Measurements from ENCODE around the gene DGKD. TPM values are rescaled to one million over a fixed set of nuclear protein-coding genes. Genes with fewer than 3 reads are reported as not detected.

Gene DGKD
- total and polyA plus RNA-seq, 2 donors (not counting 1 experiment from before 2014, with no cell fraction given) = 224 to 396 TPM

DNA sequence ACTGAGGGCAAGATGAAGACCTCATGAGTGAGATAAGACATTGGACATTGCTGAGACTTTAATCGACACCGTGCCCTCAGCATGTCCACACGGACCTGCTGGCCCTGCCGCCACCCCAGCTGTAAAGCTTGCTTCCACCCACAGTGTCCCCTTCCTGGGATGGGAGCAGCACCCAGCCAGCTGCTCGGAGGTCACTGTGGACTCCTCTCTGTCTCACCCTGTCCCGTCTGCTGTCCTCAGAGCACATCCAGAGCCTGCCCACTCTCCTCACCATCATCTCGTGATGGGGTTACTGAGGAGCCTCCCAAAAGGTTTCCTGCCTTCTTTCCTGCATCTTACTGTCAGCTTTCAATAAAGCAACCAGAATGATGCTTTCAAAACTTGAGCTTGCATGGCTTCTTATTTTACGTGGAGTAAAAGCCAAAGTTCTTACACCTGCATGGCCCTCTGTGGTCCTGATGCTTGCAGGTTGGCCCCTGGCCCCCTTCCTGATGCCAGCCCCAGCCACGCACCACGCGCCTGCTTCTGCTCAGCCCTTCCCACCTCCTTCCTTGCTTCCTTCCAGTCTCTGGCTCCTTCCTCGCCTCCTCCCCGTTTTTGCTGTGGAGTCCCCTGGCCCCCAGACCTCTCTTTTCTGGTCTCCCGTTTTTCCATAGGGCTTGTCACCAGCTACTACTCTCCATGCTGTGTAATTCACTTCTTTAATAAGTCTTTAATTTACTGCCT is 67.0 kb downstream of the DGKD start:
- peaks cover 94% of the 10 kb centered on the region for H3K4me1 Mint-ChIP-seq
- peak overlapping the region in 3 of 5 experiments; percentile 1 to 76 (median 33) for H3K4me3 ChIP-seq (ENCODE audit: control extremely low read depth in 1 of 5, extremely low read depth in 1 of 5, insufficient read depth in 1 of 5, low read depth in 2 of 5, low read length in 4 of 5)
- H3K27me3 Mint-ChIP-seq = no peaks in the 10 kb centered on the region
- peak overlapping the region; percentile 73 for H3K9ac ChIP-seq (ENCODE audit: low read length)
- peak overlapping the region; percentile 91 to 92 for H3K27ac ChIP-seq (ENCODE audit: low read length in 2 of 2)
- H2AFZ ChIP-seq (ENCODE audit: insufficient read depth, low read depth, low read length, poor library complexity, severe bottlenecking) = no peak overlapping the region
- peaks cover 2 to 40% of the 10 kb centered on the region in 2 experiments for H3K36me3 ChIP-seq (replicated peaks in 1 of 2; ENCODE audit: control extremely low read depth in 1 of 2, control insufficient read depth in 1 of 2, extremely low read depth in 1 of 2, insufficient read depth in 2 of 2, low read length in 1 of 2)
- no peaks in the 10 kb centered on the region for H3K9me3 ChIP-seq (ENCODE audit: control extremely low read depth in 1 of 3, control insufficient read depth in 2 of 3, insufficient read depth in 1 of 3, low read length in 2 of 3)
- 95% methylated on average over 14 of the region's 14 CpGs for WGBS (ENCODE audit: insufficient coverage)
- peaks cover 100% of the 10 kb centered on the region for H3K79me2 ChIP-seq (ENCODE audit: control insufficient read depth, insufficient read depth, low read length)
- peaks cover 82% of the 10 kb centered on the region in 2 donors for H3K4me1 ChIP-seq (ENCODE audit: control insufficient read depth in 2 of 2, insufficient read depth in 2 of 2, low read length in 2 of 2)
- H3K4me3 Mint-ChIP-seq = peak overlapping the region; percentile 91
- peaks cover 25% of the 10 kb centered on the region for H4K20me1 ChIP-seq (ENCODE audit: control insufficient read depth, insufficient read depth, low read length, poor library complexity, severe bottlenecking)
- POLR2A ChIA-PET = interaction anchor here (0.9 to 1.2 kb wide), 3 partner anchors 13 to 65 kb away, joined by 3 to 4 read pairs (median 3); no protein-coding TSS in a partner anchor
- CTCF ChIA-PET = interaction anchor here (0.9 to 15.7 kb wide), 9 partner anchors 9 to 65 kb away, joined by 3 to 218 read pairs (median 4); no protein-coding TSS in a partner anchor
- TF ChIP-seq EZH2 (IDR thresholded peaks at IDR 0.05; ENCODE audit: borderline replicate concordance, insufficient read depth, low read depth, low read length, poor library complexity, severe bottlenecking) = no peak
- TF ChIP-seq, protein P1, sequence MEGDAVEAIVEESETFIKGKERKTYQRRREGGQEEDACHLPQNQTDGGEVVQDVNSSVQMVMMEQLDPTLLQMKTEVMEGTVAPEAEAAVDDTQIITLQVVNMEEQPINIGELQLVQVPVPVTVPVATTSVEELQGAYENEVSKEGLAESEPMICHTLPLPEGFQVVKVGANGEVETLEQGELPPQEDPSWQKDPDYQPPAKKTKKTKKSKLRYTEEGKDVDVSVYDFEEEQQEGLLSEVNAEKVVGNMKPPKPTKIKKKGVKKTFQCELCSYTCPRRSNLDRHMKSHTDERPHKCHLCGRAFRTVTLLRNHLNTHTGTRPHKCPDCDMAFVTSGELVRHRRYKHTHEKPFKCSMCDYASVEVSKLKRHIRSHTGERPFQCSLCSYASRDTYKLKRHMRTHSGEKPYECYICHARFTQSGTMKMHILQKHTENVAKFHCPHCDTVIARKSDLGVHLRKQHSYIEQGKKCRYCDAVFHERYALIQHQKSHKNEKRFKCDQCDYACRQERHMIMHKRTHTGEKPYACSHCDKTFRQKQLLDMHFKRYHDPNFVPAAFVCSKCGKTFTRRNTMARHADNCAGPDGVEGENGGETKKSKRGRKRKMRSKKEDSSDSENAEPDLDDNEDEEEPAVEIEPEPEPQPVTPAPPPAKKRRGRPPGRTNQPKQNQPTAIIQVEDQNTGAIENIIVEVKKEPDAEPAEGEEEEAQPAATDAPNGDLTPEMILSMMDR (IDR thresholded peaks at IDR 0.05) = no peak
- intact Hi-C loops (cut with micrococcal nuclease) = no loop called here
- no peak for ATAC-seq (ENCODE audit: low read depth)
- peak overlapping the region; percentile 97 for H3K27ac Mint-ChIP-seq
- no peaks in the 10 kb centered on the region for H3K27me3 ChIP-seq (replicated peaks in 1 of 4; ENCODE audit: control extremely low read depth in 1 of 4, control insufficient read depth in 3 of 4, insufficient read depth in 4 of 4, low read length in 3 of 4)
- peak overlapping the region; percentile 76 for H3K4me2 ChIP-seq (replicated peaks; ENCODE audit: low read depth, low read length, poor library complexity, severe bottlenecking)
- no peaks in the 10 kb centered on the region for H3K9me3 Mint-ChIP-seq (ENCODE audit: insufficient read depth)
- DNase-seq = no peak
